Karpas-422 (cell line): ENCODE measurements around the gene ARSB. TPM values are rescaled to one million over a fixed set of nuclear protein-coding genes. Genes with fewer than 3 reads are reported as not detected.

Source experiments
- DNase-seq: peaks from one replicate; pipeline ENCODE4 v3.0.0-alpha.2; 2015
- H2AFZ ChIP-seq: fragments of 200-600 bp; sonication (generic); 2 replicates; pipeline ENCODE4 v1.6.1; 2014; ENCODE audit warnings: antibody characterized with exemption, low read length, mixed read lengths
- H3K27ac ChIP-seq: fragments of 200-600 bp; sonication (generic); 2 replicates; pipeline ENCODE4 v1.5.1; 2014; ENCODE audit warnings: mild to moderate bottlenecking, low read length, moderate library complexity
- H3K27me3 ChIP-seq: fragments of 200-600 bp; sonication (generic); 2 replicates; pipeline ENCODE4 v1.6.1; 2014; ENCODE audit warnings: low read length, mixed read lengths
- H3K36me3 ChIP-seq: fragments of 200-600 bp; sonication (generic); 2 replicates; pipeline ENCODE4 v1.6.1; 2014; ENCODE audit warnings: low read length, mixed read lengths; ENCODE audit not compliant: insufficient read depth
- H3K4me1 ChIP-seq: fragments of 200-600 bp; sonication (generic); 2 replicates; pipeline ENCODE4 v1.6.1; 2014; ENCODE audit warnings: mild to moderate bottlenecking, low read length, mixed read lengths
- H3K4me2 ChIP-seq: fragments of 200-600 bp; sonication (generic); 2 replicates; pipeline ENCODE4 v1.6.1; 2014; ENCODE audit warnings: low read length, low read depth, mild to moderate bottlenecking; ENCODE audit not compliant: poor library complexity, severe bottlenecking
- H3K4me3 ChIP-seq: fragments of 200-600 bp; sonication (generic); 2 replicates; pipeline ENCODE4 v1.5.1; 2014; ENCODE audit warnings: mild to moderate bottlenecking, antibody characterized with exemption, low read length, mixed read lengths
- H3K79me2 ChIP-seq: fragments of 200-600 bp; sonication (generic); 2 replicates; pipeline ENCODE4 v1.6.1; 2014; ENCODE audit warnings: mild to moderate bottlenecking, low read length, mixed read lengths
- H3K9ac ChIP-seq: fragments of 200-600 bp; sonication (generic); 2 replicates; pipeline ENCODE4 v1.6.0; 2014; ENCODE audit warnings: low read length
- H3K9me2 ChIP-seq: fragments of 200-600 bp; sonication (generic), shearing (Covaris generic); replicated peaks from 2 replicates; pipeline ENCODE4 v1.6.0; 2014; ENCODE audit warnings: mild to moderate bottlenecking, low read length, moderate library complexity; ENCODE audit not compliant: insufficient read depth
- H3K9me3 ChIP-seq: fragments of 300-700, 200-600 bp; sonication (generic); 2 replicates; pipeline ENCODE4 v1.6.1; 2014; ENCODE audit warnings: low read length, mixed read lengths
- H4K20me1 ChIP-seq: fragments of 200-600 bp; sonication (generic); 2 replicates; pipeline ENCODE4 v1.6.1; 2014; ENCODE audit warnings: mild to moderate bottlenecking, antibody characterized with exemption, low read length, low read depth; ENCODE audit not compliant: insufficient read depth
- small RNA-seq: library from RNA; depleted of rRNA; stranded (forward); fragments of <200 nt; gene quantifications from one replicate; pipeline ENCODE3, GENCODE V24; 2014
- total RNA-seq: library from RNA; depleted of rRNA; stranded (reverse); fragments of >200 nt; shearing (Covaris generic); gene quantifications from 2 replicates; pipeline ENCODE4 v1.2.3, GENCODE V29; 2014; ENCODE audit warnings: low replicate concordance; rRNA removed

Gene ARSB
- total RNA-seq, 1 experiment from 2014 or later = 10.8 TPM

DNA sequence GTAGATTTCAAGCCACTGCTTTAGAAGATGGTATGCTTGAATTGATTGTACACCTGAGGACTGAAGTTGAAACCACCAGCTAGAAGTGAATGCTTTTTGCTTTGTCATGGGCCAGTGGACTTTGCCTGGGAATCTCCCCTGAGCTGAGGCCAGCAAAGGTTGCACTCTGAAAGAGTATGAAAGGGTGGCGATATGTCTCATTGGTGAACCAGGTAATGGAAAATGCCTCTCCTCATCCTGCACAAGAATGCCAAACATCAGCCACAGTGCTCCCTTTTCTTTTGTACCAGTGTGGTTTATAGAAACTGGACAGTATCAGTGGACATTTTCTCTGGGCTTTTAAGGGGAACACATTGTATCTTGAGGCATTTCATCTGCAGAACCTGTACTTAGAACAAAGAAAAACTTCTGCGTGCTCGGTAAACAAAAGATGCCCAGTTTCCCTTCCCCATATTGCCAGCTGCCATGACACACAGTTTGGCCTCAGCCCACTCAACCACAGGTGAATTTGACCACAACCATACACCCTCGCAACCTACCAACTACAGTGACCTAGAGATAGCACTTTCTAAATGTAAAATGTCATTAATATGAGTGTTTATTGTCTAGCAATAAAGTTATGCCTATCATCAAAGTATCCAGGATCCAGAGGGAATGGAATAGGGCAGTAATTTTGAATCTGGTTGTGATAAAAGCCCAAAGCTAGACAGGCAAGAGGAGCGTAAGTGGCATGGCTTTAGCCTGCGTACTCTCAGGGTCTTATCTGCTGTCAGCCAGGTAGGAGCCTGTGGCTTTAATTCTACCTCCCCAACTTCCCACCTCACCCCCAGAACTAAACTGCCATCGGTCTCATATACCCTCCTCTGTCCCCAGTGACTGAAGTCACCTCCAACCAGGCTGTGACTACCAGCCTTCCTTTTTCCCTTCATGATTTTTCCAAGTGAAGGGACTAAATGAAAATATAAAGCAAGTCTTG, 257.0 kb downstream of the ARSB start:
- H3K9me3 ChIP-seq = no peaks in the 10 kb centered on the region
- H3K9ac ChIP-seq = no peak overlapping the region
- no peaks in the 10 kb centered on the region for H3K9me2 ChIP-seq
- no peak overlapping the region for H2AFZ ChIP-seq
- H3K4me2 ChIP-seq = no peak overlapping the region
- no peaks in the 10 kb centered on the region for H4K20me1 ChIP-seq
- H3K27me3 ChIP-seq = no peaks in the 10 kb centered on the region
- H3K4me1 ChIP-seq = no peaks in the 10 kb centered on the region
- H3K4me3 ChIP-seq = no peak overlapping the region
- H3K36me3 ChIP-seq = no peaks in the 10 kb centered on the region
- no peak overlapping the region for H3K27ac ChIP-seq
- DNase-seq = no peak
- no peaks in the 10 kb centered on the region for H3K79me2 ChIP-seq

Small RNA genes lying within 50 kb of the gene (small RNA-seq; reads per million reads assigned to genes)
- not detected for gene AC025755.1

Other genes starting within 250 kb of the ARSB start
- gene DMGDH, start 84.4 kb upstream of the ARSB start, total RNA-seq = not detected in 2 replicates
- not detected in 2 replicates for gene BHMT2, start 84.5 kb upstream of the ARSB start, total RNA-seq
- gene BHMT, start 126.5 kb upstream of the ARSB start, total RNA-seq = not detected in 2 replicates